ENCODE measurements around the gene ACTG2.

ACTG2 gene

DNA sequence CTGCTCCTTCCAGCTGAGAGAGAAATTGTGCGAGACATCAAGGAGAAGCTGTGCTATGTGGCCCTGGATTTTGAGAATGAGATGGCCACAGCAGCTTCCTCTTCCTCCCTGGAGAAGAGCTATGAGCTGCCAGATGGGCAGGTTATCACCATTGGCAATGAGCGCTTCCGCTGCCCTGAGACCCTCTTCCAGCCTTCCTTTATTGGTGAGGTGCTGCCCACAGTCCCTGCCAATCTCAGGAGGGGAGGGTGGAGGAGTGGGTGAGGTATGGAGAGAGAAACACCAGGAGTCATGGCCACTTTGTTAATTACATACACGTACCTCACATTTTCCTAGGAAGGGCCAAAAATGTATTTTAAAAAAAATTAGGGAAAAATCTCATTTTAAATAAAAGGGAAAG is 21.9 kb downstream of the ACTG2 start:
- no peak overlapping the region for H3K9ac ChIP-seq (ENCODE audit: low read depth, low read length, poor library complexity, severe bottlenecking)

DNA sequence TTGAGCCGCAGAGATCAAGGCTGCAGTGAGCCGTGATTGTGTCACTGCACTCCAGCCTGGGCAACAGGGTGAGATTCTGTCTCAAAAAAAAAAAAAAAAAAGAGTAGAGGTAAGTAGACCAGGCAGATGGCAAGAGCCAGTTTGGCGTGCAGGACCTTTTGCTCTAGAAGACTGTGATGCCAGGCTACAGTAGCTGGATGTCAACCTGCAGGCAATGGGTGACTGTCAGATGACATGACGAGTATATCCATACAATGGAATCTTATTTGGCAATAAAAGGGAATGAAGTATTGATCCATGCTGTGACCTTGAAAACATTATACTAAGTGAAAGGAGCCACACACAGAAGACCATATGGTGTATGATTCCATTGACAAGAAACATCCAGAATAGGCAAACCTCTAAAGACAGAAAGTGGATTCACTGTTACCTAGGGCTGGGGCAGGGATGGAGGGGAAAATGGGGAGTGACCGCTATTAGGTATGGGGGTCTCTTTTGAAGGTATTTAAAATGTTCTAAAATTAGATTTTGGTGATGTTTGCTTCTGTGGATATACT is 22.7 kb downstream of the ACTG2 start:
- TF ChIP-seq, protein P1, sequence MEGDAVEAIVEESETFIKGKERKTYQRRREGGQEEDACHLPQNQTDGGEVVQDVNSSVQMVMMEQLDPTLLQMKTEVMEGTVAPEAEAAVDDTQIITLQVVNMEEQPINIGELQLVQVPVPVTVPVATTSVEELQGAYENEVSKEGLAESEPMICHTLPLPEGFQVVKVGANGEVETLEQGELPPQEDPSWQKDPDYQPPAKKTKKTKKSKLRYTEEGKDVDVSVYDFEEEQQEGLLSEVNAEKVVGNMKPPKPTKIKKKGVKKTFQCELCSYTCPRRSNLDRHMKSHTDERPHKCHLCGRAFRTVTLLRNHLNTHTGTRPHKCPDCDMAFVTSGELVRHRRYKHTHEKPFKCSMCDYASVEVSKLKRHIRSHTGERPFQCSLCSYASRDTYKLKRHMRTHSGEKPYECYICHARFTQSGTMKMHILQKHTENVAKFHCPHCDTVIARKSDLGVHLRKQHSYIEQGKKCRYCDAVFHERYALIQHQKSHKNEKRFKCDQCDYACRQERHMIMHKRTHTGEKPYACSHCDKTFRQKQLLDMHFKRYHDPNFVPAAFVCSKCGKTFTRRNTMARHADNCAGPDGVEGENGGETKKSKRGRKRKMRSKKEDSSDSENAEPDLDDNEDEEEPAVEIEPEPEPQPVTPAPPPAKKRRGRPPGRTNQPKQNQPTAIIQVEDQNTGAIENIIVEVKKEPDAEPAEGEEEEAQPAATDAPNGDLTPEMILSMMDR (conservative IDR thresholded peaks at IDR 0.05; ENCODE audit: low read length): no peak
- H3K9ac ChIP-seq (ENCODE audit: low read depth, low read length, poor library complexity, severe bottlenecking): no peak overlapping the region
- no peak overlapping the region for H2AFZ ChIP-seq (ENCODE audit: low read length)
- H3K4me1 ChIP-seq (ENCODE audit: insufficient read depth, low read length, poor library complexity, severe bottlenecking): peaks cover 1% of the 10 kb centered on the region
- no peak overlapping the region for H3K4me3 ChIP-seq (ENCODE audit: low read length, poor library complexity, severe bottlenecking)
- H3K79me2 ChIP-seq (ENCODE audit: insufficient read depth, low read length): no peaks in the 10 kb centered on the region
- H3K4me2 ChIP-seq (ENCODE audit: low read depth, low read length, poor library complexity, severe bottlenecking): no peak overlapping the region
- no peaks in the 10 kb centered on the region for H3K27me3 ChIP-seq (ENCODE audit: insufficient read depth, low read length, poor library complexity, severe bottlenecking)
- no peaks in the 10 kb centered on the region for H3F3A ChIP-seq (ENCODE audit: low read depth)
- H4K20me1 ChIP-seq (ENCODE audit: insufficient read depth, low read length, poor library complexity, severe bottlenecking): no peaks in the 10 kb centered on the region
- no peaks in the 10 kb centered on the region for H3K36me3 ChIP-seq (ENCODE audit: insufficient read depth, low read length)
- H3K9me2 ChIP-seq (replicated peaks; ENCODE audit: low read depth, low read length): no peaks in the 10 kb centered on the region
- H3K9me3 ChIP-seq (ENCODE audit: insufficient read depth, low read depth, low read length): no peaks in the 10 kb centered on the region

More for the DNA sequence above, 21.9 kb downstream of the ACTG2 start:
- Histone ChIP-seq H2AFZ (ENCODE audit: low read length) (no peak overlapping the region), H3K4me3 (ENCODE audit: low read length, poor library complexity, severe bottlenecking) (no peak overlapping the region), H3K4me2 (ENCODE audit: low read depth, low read length, poor library complexity, severe bottlenecking) (no peak overlapping the region), H3K4me1 (ENCODE audit: insufficient read depth, low read length, poor library complexity, severe bottlenecking) (no peaks in the 10 kb centered on the region), H3K9me2 (replicated peaks; ENCODE audit: low read depth, low read length) (no peaks in the 10 kb centered on the region), H3K9me3 (ENCODE audit: insufficient read depth, low read depth, low read length) (no peaks in the 10 kb centered on the region), H4K20me1 (ENCODE audit: insufficient read depth, low read length, poor library complexity, severe bottlenecking) (no peaks in the 10 kb centered on the region), H3K36me3 (ENCODE audit: insufficient read depth, low read length) (no peaks in the 10 kb centered on the region), H3K79me2 (ENCODE audit: insufficient read depth, low read length) (no peaks in the 10 kb centered on the region), H3K27me3 (ENCODE audit: insufficient read depth, low read length, poor library complexity, severe bottlenecking) (no peaks in the 10 kb centered on the region), H3F3A (ENCODE audit: low read depth) (no peaks in the 10 kb centered on the region)
- TF ChIP-seq, protein P1 (conservative IDR thresholded peaks at IDR 0.05; ENCODE audit: low read length): no peak
- no peak for TF ChIP-seq EZH2phosphoT487 (IDR thresholded peaks at IDR 0.05; ENCODE audit: borderline replicate concordance)

DNA sequence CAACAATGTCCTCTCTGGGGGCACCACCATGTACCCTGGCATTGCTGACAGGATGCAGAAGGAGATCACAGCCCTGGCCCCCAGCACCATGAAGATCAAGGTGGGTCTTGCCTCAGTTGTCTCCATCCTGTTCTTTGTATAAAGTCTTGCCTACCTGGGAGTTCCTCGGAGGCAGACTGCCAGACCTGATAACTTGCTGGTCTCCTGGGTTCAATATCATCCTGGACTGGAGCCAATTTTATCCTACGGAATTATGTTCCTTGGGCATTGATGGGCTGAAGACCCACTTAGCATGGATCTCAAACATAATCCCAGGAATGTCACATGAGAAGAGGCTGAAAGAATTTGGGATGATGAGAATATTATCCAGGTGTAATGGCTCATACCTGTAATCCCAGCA is 23.9 kb downstream of the ACTG2 start:
- Histone ChIP-seq H3F3A (ENCODE audit: low read depth) (no peaks in the 10 kb centered on the region), H3K9me2 (replicated peaks; ENCODE audit: low read depth, low read length) (no peaks in the 10 kb centered on the region), H3K79me2 (ENCODE audit: insufficient read depth, low read length) (no peaks in the 10 kb centered on the region), H2AFZ (ENCODE audit: low read length) (no peak overlapping the region), H3K4me2 (ENCODE audit: low read depth, low read length, poor library complexity, severe bottlenecking) (no peak overlapping the region), H3K9me3 (ENCODE audit: insufficient read depth, low read depth, low read length) (no peaks in the 10 kb centered on the region), H3K4me1 (ENCODE audit: insufficient read depth, low read length, poor library complexity, severe bottlenecking) (peaks cover 11% of the 10 kb centered on the region), H3K27me3 (ENCODE audit: insufficient read depth, low read length, poor library complexity, severe bottlenecking) (no peaks in the 10 kb centered on the region), H3K9ac (ENCODE audit: low read depth, low read length, poor library complexity, severe bottlenecking) (no peak overlapping the region), H3K36me3 (ENCODE audit: insufficient read depth, low read length) (no peaks in the 10 kb centered on the region), H3K4me3 (ENCODE audit: low read length, poor library complexity, severe bottlenecking) (no peak overlapping the region), H4K20me1 (ENCODE audit: insufficient read depth, low read length, poor library complexity, severe bottlenecking) (no peaks in the 10 kb centered on the region)
- TF ChIP-seq, protein P1 (conservative IDR thresholded peaks at IDR 0.05; ENCODE audit: low read length): no peak
- TF ChIP-seq EZH2phosphoT487 (IDR thresholded peaks at IDR 0.05; ENCODE audit: borderline replicate concordance): no peak

Measured in Loucy (cell line).